GM10248 (cell line): Measurements from ENCODE around the gene SKOR1.

Source experiments
- CTCF ChIA-PET: fragments of 300-600 bp; sonication (Branson Sonifier 250); formaldehyde crosslinking; extraction: SDS; loops from one replicate; lab custom pipeline; 2021; ENCODE audit warnings: antibody characterized with exemption; lab: Yijun Ruan, JAX
- POLR2A ChIA-PET: fragments of 350-650 bp; sonication (Branson Sonifier 250); formaldehyde crosslinking; extraction: SDS; loops from one replicate; lab custom pipeline; 2020; ENCODE audit warnings: antibody characterized with exemption; lab: Yijun Ruan, JAX
- DNase-seq: peaks from one replicate; pipeline ENCODE4 v3.0.0; 2012; ENCODE audit errors: extremely low spot score
- CTCF ChIP-seq: IDR thresholded peaks from 2 replicates; pipeline ENCODE4 v1.5.1; 2012; ENCODE audit warnings: mild to moderate bottlenecking, low read depth; ENCODE audit errors: extremely low read depth, missing control alignments, control extremely low read depth

The SKOR1 gene

GRCh38 chr15:67878712-67879206 is 53.5 kb downstream of the SKOR1 start:
- TF ChIP-seq CTCF = no peak
- DNase-seq = no peak
- POLR2A ChIA-PET = no interaction called here
- CTCF ChIA-PET = no interaction called here

DNA sequence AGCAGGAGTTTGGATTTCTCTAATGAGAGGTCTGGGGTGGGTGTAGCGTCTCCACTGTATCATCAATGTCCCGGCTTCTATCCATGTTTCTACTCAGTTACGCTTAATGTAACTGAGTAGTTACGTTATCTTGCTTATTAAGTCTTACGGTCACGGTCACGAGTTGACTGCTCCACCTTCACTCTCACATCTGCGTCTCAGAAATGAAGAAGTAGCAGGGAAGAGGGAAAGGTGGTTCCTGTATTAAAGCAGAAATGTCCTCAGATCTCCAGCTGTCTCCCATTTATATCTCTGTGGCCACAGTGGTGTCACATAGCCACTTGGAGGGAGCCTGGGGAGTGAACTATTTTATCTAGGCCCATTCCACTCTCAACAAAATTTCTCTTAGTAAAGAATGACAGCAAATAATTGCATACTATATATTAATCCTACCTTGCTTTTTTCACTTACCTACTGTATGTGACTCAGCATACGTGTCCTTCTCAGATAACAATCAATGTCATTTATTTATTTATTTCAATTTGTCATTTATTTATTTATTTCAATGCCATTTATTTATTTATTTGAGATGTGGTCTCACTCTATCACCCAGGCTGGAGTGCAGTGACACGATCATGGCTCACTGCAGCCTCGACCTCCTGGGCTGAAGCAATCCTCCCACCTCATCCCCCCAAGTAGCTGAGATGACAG is 54.3 kb downstream of the SKOR1 start:
- POLR2A ChIA-PET = no interaction called here
- DNase-seq = no peak
- CTCF ChIA-PET = no interaction called here
- no peak for TF ChIP-seq CTCF

GRCh38 chr15:67880651-67881182 is 55.4 kb downstream of the SKOR1 start:
- POLR2A ChIA-PET = no interaction called here
- CTCF ChIA-PET = interaction anchor here (0.9 to 1.0 kb wide), 2 partner anchors 18 to 37 kb away, joined by 3 to 5 read pairs; no protein-coding TSS in a partner anchor
- no peak for DNase-seq
- no peak for TF ChIP-seq CTCF

DNA sequence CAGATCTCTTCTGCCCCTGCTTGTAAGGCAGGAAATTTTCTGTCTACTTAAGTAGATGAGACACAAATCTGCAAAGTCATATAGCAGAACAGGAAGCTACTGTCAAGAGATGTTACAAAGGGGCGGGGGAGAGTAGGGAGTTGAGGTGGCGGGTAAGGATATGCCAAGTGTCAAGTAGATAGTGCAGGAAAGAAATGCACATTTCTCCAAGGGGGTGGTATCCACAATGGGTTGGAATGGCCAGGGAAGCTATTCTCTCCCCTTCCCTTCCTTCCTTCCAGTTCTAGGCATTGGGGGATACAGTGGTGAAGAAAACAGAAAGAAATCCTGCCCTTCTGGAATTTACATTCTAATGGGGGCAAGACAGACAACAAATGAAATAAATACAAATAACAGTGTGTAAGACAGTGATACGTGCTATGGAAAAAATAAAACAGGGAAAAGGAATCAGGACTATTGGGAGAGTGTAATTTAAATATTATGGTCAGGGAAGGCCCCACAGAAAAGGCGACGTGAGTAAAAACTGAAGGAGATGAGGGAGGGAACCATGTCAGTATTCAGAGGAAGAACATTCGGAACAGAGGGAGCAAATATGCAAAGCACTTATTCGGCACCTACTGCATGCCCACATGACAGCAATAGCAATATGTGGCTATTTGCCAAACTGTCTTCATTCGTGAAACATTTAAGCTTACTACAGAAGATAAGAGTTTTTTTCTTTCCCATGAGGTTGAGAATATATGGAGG is 57.4 kb downstream of the SKOR1 start:
- TF ChIP-seq CTCF = no peak
- DNase-seq = peak; percentile 37
- ChIA-PET CTCF (interaction anchor here (1.0 to 2.3 kb wide), 8 partner anchors 10 to 328 kb away, joined by 3 to 13 read pairs (median 3); no protein-coding TSS in a partner anchor), POLR2A (no interaction called here)

GRCh38 chr15:67883234-67883773 is 58.0 kb downstream of the SKOR1 start:
- CTCF ChIA-PET = interaction anchor here (1.0 to 2.3 kb wide), 9 partner anchors 9 to 328 kb away, joined by 3 to 13 read pairs (median 3); no protein-coding TSS in a partner anchor
- POLR2A ChIA-PET = interaction anchor here (0.5 kb wide), 1 partner anchor 311 kb away, joined by 3 read pairs; no protein-coding TSS in a partner anchor
- no peak for DNase-seq
- no peak for TF ChIP-seq CTCF

GRCh38 chr15:67884009-67884408 is 58.7 kb downstream of the SKOR1 start:
- DNase-seq = no peak
- ChIA-PET CTCF (interaction anchor here (1.1 to 2.3 kb wide), 7 partner anchors 9 to 246 kb away, joined by 3 to 13 read pairs (median 3); no protein-coding TSS in a partner anchor), POLR2A (interaction anchor here (0.5 kb wide), 1 partner anchor 310 kb away, joined by 3 read pairs; no protein-coding TSS in a partner anchor)
- no peak for TF ChIP-seq CTCF
